Stimulated activated CD4-positive, alpha-beta T cell treated with anti-CD3 and anti-CD28 coated beads, Interleukin-4, amount 100 ng/mL, for 4 hours (primary cell): ENCODE data around the gene POLN.

ENCODE experiments used
- DNase-seq, 2 experiments: peaks; one replicate each; pipeline ENCODE4 v3.0.0-alpha.2; 2020

POLN gene

GRCh38 chr4:2066571-2067445 lies 175.1 kb downstream of the POLN start:
- DNase-seq, result no peak

GRCh38 chr4:2066011-2066551 lies 175.8 kb downstream of the POLN start:
- no peak for DNase-seq

GRCh38 chr4:2065106-2065930 lies 176.6 kb downstream of the POLN start:
- no peak for DNase-seq

- DNase-seq, result no peak
Observed at GRCh38 chr4:2064276-2064991, 177.5 kb downstream of the POLN start.

- no peak for DNase-seq
Observed at GRCh38 chr4:2063557-2064275, 178.2 kb downstream of the POLN start.

GRCh38 chr4:2062808-2063524 lies 179.0 kb downstream of the POLN start:
- DNase-seq, result no peak

GRCh38 chr4:2062168-2062807 lies 179.6 kb downstream of the POLN start:
- no peak for DNase-seq

- DNase-seq, result no peak
Observed at GRCh38 chr4:2061186-2062131, 180.5 kb downstream of the POLN start.

- no peak for DNase-seq
Observed at GRCh38 chr4:2060611-2061185, 181.2 kb downstream of the POLN start.

GRCh38 chr4:2059726-2060602 lies 182.0 kb downstream of the POLN start:
- no peak for DNase-seq

- peak in 1 of 2 experiments; percentile 30 for DNase-seq
Observed at GRCh38 chr4:2059046-2059725, 182.7 kb downstream of the POLN start, which contains the start of gene NAT8L. Gene NAT8L, plus strand, starts transcription at chr4:2059327. Its CDS starts 185 bp downstream, at chr4:2059512.

- no peak for DNase-seq
Observed at GRCh38 chr4:2058264-2059045, 183.5 kb downstream of the POLN start.

- no peak for DNase-seq
Observed at GRCh38 chr4:2057382-2058065, 184.4 kb downstream of the POLN start.

GRCh38 chr4:2054217-2054616 lies 187.7 kb downstream of the POLN start:
- no peak for DNase-seq

- no peak for DNase-seq
Observed at GRCh38 chr4:2051086-2051485, 190.8 kb downstream of the POLN start.

GRCh38 chr4:2049811-2050210 lies 192.1 kb downstream of the POLN start:
- no peak for DNase-seq
